ENCODE results near the gene SLC4A5. TPM values are rescaled to one million over a fixed set of nuclear protein-coding genes. Genes with fewer than 3 reads are reported as not detected.

Gene SLC4A5
- total RNA-seq, 1 experiment from 2014 or later: 1.8 TPM

DNA sequence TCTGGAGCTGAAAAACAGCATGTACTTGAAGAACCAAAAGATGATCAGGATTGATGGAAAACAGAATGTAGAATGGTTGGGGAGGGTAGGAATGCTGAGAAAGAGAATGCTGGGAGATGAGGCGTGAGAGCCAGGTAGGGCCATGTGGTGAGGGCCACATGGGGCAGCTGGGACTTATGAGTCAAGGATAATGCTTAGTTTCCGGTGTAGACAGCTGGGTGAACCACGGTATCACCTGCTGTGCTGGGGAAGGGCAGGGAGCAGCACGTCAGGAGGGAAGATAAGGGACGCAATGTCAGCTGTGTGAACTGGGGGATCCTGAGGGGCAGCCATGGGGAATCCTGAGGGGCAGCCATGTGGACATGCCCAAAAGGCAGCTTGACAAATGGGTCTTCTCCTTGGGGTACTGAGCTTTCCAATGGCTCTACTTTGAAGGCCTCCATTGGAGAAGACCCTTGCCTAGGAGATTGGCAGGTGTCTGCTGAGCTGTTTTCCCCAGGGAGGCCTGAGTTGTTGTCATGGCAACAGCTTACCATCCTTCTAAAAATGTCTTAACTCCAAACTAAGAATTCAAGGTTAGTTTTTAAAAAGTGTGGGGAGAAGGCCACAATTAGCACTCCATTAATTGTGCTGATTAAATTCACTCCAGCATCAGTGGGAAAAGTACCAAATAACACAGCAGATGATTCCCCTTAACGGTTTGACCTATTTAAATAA lies 93.7 kb downstream of the SLC4A5 start:
- intact Hi-C loops (cut with micrococcal nuclease; ENCODE audit: unreplicated experiment): loop anchor here (2.0 to 5.0 kb wide), 3 partner anchors 85 to 337 kb away; no protein-coding TSS in a partner anchor
- DNase-seq (ENCODE audit: low spot score): no peak
- no peaks in the 10 kb centered on the region for H3K4me1 ChIP-seq (ENCODE audit: insufficient read depth, low read length, poor library complexity, severe bottlenecking)
- no peaks in the 10 kb centered on the region for H3K9me3 ChIP-seq (ENCODE audit: low read depth, low read length, poor library complexity, severe bottlenecking)
- H3K27ac ChIP-seq (ENCODE audit: low read depth, low read length, poor library complexity, severe bottlenecking): no peak overlapping the region
- TF ChIP-seq, protein P1, sequence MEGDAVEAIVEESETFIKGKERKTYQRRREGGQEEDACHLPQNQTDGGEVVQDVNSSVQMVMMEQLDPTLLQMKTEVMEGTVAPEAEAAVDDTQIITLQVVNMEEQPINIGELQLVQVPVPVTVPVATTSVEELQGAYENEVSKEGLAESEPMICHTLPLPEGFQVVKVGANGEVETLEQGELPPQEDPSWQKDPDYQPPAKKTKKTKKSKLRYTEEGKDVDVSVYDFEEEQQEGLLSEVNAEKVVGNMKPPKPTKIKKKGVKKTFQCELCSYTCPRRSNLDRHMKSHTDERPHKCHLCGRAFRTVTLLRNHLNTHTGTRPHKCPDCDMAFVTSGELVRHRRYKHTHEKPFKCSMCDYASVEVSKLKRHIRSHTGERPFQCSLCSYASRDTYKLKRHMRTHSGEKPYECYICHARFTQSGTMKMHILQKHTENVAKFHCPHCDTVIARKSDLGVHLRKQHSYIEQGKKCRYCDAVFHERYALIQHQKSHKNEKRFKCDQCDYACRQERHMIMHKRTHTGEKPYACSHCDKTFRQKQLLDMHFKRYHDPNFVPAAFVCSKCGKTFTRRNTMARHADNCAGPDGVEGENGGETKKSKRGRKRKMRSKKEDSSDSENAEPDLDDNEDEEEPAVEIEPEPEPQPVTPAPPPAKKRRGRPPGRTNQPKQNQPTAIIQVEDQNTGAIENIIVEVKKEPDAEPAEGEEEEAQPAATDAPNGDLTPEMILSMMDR (conservative IDR thresholded peaks at IDR 0.05; ENCODE audit: low read depth, low read length): no peak
- TF ChIP-seq EZH2 (IDR thresholded peaks at IDR 0.05; ENCODE audit: borderline replicate concordance, low read depth, low read length, poor library complexity, severe bottlenecking): no peak
- ChIA-PET CTCF (interaction anchor here (0.9 to 1.4 kb wide), 3 partner anchors 9 to 283 kb away, joined by 3 to 14 read pairs (median 7); no protein-coding TSS in a partner anchor), POLR2A (ENCODE audit: low non-redundant PET) (no interaction called here)
- no TSS peak for BruUV-seq (replicated peaks)
- H3K36me3 ChIP-seq (ENCODE audit: insufficient read depth, low read length, poor library complexity, severe bottlenecking): no peaks in the 10 kb centered on the region
- no peaks in the 10 kb centered on the region for H3K27me3 ChIP-seq (replicated peaks; ENCODE audit: insufficient read depth, low read depth, low read length, poor library complexity)
- H3K4me3 ChIP-seq (ENCODE audit: low read depth, low read length, poor library complexity, severe bottlenecking): no peak overlapping the region

DNA sequence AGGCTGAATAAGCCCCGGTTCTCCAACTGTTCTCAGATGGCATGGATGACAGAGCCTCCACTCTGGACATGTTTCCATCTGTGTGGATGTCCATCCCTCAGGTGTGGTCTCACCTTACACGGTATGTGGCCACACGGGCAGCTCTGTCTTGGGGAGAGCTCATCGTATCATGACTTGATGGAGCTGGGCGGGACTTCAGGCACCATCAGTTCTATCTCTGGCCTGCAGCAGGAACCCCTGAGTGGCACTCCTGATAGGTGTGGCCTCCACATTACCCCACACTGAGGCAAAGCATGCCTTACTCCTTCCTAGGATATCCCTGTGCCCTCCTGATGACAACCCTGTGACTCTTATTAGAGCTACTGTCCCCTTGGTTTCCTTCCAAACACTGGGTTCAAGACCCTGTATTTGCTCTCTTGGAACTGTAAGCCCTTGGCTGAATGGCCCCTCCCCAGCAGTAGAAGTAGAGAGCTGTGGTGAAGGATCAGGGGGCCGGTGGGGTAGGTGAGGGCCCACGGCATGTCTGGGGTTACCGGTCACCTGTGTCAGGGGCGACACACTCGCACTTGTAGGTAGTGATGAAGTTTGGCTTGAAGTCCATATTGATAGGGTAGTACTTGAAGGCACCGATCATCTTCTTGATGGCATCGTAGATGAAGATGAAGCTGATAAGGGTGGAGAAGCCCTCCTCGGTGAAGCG lies 96.6 kb downstream of the SLC4A5 start:
- no peaks in the 10 kb centered on the region for H3K4me1 ChIP-seq (ENCODE audit: insufficient read depth, low read length, poor library complexity, severe bottlenecking)
- H3K27ac ChIP-seq (ENCODE audit: low read depth, low read length, poor library complexity, severe bottlenecking): no peak overlapping the region
- TF ChIP-seq, protein P1 (conservative IDR thresholded peaks at IDR 0.05; ENCODE audit: low read depth, low read length): no peak
- TF ChIP-seq EZH2 (IDR thresholded peaks at IDR 0.05; ENCODE audit: borderline replicate concordance, low read depth, low read length, poor library complexity, severe bottlenecking): no peak
- H3K27me3 ChIP-seq (replicated peaks; ENCODE audit: insufficient read depth, low read depth, low read length, poor library complexity): no peaks in the 10 kb centered on the region
- intact Hi-C loops (cut with micrococcal nuclease; ENCODE audit: unreplicated experiment): no loop called here
- no peak overlapping the region for H3K4me3 ChIP-seq (ENCODE audit: low read depth, low read length, poor library complexity, severe bottlenecking)
- POLR2A ChIA-PET (ENCODE audit: low non-redundant PET): interaction anchor here (0.6 kb wide), 1 partner anchor 1024 kb away, joined by 3 read pairs; no protein-coding TSS in a partner anchor
- no peaks in the 10 kb centered on the region for H3K9me3 ChIP-seq (ENCODE audit: low read depth, low read length, poor library complexity, severe bottlenecking)
- CTCF ChIA-PET: no interaction called here
- H3K36me3 ChIP-seq (ENCODE audit: insufficient read depth, low read length, poor library complexity, severe bottlenecking): no peaks in the 10 kb centered on the region
- no peak for DNase-seq (ENCODE audit: low spot score)
- BruUV-seq (replicated peaks): no TSS peak

DNA sequence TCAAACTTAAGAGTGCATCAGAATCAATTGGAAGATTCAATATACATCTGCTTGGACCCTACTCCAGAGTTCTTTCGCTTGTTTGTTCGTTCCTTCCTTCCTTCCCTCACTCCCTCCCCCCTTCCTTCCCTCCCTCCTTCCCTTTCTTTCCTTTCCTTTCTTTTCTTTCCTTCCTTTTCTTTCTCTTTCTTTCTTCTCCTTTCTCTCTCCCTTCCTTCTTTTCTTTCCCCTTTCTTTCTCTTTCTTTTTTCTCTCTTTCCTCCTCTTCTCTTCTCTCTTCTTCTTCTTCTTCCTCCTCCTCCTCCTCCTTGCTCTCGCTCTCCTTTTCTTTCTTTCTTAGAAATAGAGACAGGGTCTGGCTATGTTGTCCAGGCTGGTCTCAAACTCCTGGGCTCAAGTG lies 98.9 kb downstream of the SLC4A5 start:
- BruUV-seq (replicated peaks): no TSS peak
- CTCF ChIA-PET: no interaction called here
- no peak overlapping the region for H3K27ac ChIP-seq (ENCODE audit: low read depth, low read length, poor library complexity, severe bottlenecking)

More for the DNA sequence above, 98.9 kb downstream of the SLC4A5 start:
- Histone ChIP-seq H3K9me3 (ENCODE audit: low read depth, low read length, poor library complexity, severe bottlenecking) (no peaks in the 10 kb centered on the region), H3K4me1 (ENCODE audit: insufficient read depth, low read length, poor library complexity, severe bottlenecking) (no peaks in the 10 kb centered on the region), H3K4me3 (ENCODE audit: low read depth, low read length, poor library complexity, severe bottlenecking) (no peak overlapping the region), H3K36me3 (ENCODE audit: insufficient read depth, low read length, poor library complexity, severe bottlenecking) (no peaks in the 10 kb centered on the region), H3K27me3 (replicated peaks; ENCODE audit: insufficient read depth, low read depth, low read length, poor library complexity) (no peaks in the 10 kb centered on the region)
- no peak for TF ChIP-seq EZH2 (IDR thresholded peaks at IDR 0.05; ENCODE audit: borderline replicate concordance, low read depth, low read length, poor library complexity, severe bottlenecking)
- TF ChIP-seq, protein P1 (conservative IDR thresholded peaks at IDR 0.05; ENCODE audit: low read depth, low read length): no peak
- intact Hi-C loops (cut with micrococcal nuclease; ENCODE audit: unreplicated experiment): no loop called here
- POLR2A ChIA-PET (ENCODE audit: low non-redundant PET): no interaction called here
- no peak for DNase-seq (ENCODE audit: low spot score)

Data from A673 (cell line).